Breast epithelium (tissue), 4 donors: ENCODE measurements around the gene BBLN. TPM values are rescaled to one million over a fixed set of nuclear protein-coding genes. Genes with fewer than 3 reads are reported as not detected.
A peak's percentile ranks its signal among the peaks of the same experiment; 100 is the strongest.

Experiments
- DNase-seq, 2 donors: peaks; one replicate each; pipeline ENCODE4 v3.0.0-alpha.2; 2019; ENCODE audit warnings: low spot score in 2 of 2
- H3K27ac ChIP-seq, 2 donors: fragments of 200-600 bp; sonication (generic) in 1 of 2; one replicate each; pipeline ENCODE4 v1.5.1; 2016 to 2019; ENCODE audit warnings: mild to moderate bottlenecking in 1 of 2
- H3K27me3 ChIP-seq, 2 donors: fragments of 200-600 bp; sonication (generic) in 1 of 2; one replicate each; pipeline versions ENCODE4 v1.5.1 to v1.6.0; 2017 to 2019; ENCODE audit warnings: control low read depth in 1 of 2, mild to moderate bottlenecking in 1 of 2
- H3K36me3 ChIP-seq: fragments of 200-600 bp; one replicate; pipeline ENCODE4 v1.5.1; 2019
- H3K4me1 ChIP-seq, 2 donors: fragments of 200-600 bp; sonication (generic); one replicate each; pipeline ENCODE4 v1.5.1; 2016 to 2019; ENCODE audit warnings: control low read depth in 1 of 2
- H3K4me3 ChIP-seq, 3 donors: fragments of 200-600 bp; sonication (generic); 1 replicate in 2 of 3; 2 replicates in 1 of 3; pipeline ENCODE4 v1.5.1; 2016 to 2019; ENCODE audit warnings: mild to moderate bottlenecking in 3 of 3, moderate library complexity in 2 of 3
- H3K9me3 ChIP-seq, 2 donors: fragments of 200-600 bp; sonication (generic) in 1 of 2; one replicate each; pipeline ENCODE4 v1.5.1; 2016 to 2019; ENCODE audit warnings: control low read depth in 1 of 2
- POLR2A ChIP-seq: fragments of 450-650 bp; IDR thresholded peaks from one replicate; pipeline ENCODE4 v1.6.1; 2016; ENCODE audit warnings: antibody characterized with exemption, mild to moderate bottlenecking, moderate library complexity
- POLR2AphosphoS5 ChIP-seq, 3 donors: sonication (generic); formaldehyde crosslinking; IDR thresholded peaks; one replicate each; pipeline ENCODE4 v1.6.1; 2017; ENCODE audit warnings: antibody characterized with exemption in 3 of 3
- intact Hi-C: fragments of 100-400 bp; cut with DNase I; formaldehyde crosslinking; loops from one replicate; pipeline ENCODE4 v1.15.1; 2023; ENCODE audit warnings: low total_unique reads
- total RNA-seq, 3 donors: library from RNA; depleted of rRNA; stranded (reverse); fragments of >200 nt; gene quantifications; one replicate each; pipeline ENCODE4 v1.1.0, GENCODE V29; 2016
- TF ChIP-seq, protein P1 (sequence below), 3 donors: fragments of 450-650 bp; IDR thresholded peaks; one replicate each; pipeline ENCODE4 v1.5.1; 2016 to 2017; ENCODE audit warnings: antibody characterized with exemption in 3 of 3, mild to moderate bottlenecking in 3 of 3, moderate library complexity in 3 of 3

BBLN gene
- total RNA-seq, 3 donors from 2014 or later = 144 to 232 (median 152) TPM

DNA sequence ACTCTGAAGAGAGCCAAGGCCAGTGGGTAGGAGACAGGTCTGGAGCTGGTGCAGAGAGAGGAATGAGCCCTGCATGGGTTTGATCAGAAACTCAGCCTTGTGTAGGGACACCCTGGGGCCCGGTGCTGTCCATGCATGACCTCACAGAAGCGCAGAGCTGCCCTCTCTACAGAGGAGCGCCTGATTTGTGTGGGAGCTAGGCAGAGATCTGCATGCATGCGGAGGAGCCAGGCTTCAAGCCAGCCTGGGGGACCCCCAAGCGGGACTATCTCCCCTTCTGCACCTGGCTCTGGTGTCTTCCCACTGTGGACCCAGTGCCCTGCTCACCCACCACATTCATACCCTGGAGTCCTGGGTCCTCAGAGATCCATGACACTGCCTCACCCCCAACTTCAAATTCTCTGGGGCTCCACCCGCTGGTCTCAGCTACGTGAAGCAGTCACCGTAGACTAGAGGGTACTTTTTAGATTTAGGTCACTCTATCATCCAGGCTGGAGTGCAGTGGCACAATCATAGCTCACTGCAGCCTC lies 13.4 kb upstream of the BBLN start:
- intact Hi-C loops = no loop called here
- peaks cover 9 to 20% of the 10 kb centered on the region in 2 donors for H3K4me1 ChIP-seq
- no peak overlapping the region for H3K4me3 ChIP-seq
- H3K27ac ChIP-seq = no peak overlapping the region
- DNase-seq = no peak
- H3K27me3 ChIP-seq = no peaks in the 10 kb centered on the region
- no peaks in the 10 kb centered on the region for H3K36me3 ChIP-seq
- no peaks in the 10 kb centered on the region for H3K9me3 ChIP-seq
- TF ChIP-seq POLR2AphosphoS5 (IDR thresholded peaks at IDR 0.05) (no peak), POLR2A (no peak)
- TF ChIP-seq, protein P1, sequence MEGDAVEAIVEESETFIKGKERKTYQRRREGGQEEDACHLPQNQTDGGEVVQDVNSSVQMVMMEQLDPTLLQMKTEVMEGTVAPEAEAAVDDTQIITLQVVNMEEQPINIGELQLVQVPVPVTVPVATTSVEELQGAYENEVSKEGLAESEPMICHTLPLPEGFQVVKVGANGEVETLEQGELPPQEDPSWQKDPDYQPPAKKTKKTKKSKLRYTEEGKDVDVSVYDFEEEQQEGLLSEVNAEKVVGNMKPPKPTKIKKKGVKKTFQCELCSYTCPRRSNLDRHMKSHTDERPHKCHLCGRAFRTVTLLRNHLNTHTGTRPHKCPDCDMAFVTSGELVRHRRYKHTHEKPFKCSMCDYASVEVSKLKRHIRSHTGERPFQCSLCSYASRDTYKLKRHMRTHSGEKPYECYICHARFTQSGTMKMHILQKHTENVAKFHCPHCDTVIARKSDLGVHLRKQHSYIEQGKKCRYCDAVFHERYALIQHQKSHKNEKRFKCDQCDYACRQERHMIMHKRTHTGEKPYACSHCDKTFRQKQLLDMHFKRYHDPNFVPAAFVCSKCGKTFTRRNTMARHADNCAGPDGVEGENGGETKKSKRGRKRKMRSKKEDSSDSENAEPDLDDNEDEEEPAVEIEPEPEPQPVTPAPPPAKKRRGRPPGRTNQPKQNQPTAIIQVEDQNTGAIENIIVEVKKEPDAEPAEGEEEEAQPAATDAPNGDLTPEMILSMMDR (IDR thresholded peaks at IDR 0.05) = no peak

DNA sequence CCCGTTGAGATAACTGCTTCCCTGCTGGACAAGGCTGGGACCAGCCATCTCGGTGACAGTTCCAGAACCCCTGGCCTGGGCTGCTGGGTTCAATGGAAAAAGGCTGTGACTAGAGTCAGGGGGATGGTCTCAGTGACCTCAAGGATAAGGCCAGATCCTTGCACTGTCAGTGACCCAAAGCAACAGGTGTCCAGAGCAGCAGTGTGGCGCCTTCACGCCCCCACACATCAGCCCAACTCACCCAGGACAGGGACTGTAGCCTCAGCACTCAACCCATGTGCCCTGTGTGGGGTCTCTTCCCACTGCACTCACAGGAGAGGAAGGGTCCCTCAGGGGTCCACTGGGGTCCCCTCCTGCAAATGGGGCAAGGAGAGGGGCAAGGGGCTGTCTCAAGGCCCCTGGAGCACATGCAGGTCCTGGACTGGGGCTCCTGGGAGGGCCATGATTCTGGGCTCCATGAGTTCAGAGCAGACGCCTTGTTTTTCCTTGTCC lies 11.5 kb upstream of the BBLN start:
- Histone ChIP-seq H3K27ac (peak overlapping the region; percentile 93 to 94), H3K4me1 (peaks cover 9 to 20% of the 10 kb centered on the region in 2 donors), H3K9me3 (no peaks in the 10 kb centered on the region), H3K27me3 (no peaks in the 10 kb centered on the region), H3K36me3 (no peaks in the 10 kb centered on the region), H3K4me3 (peak overlapping the region in 1 of 3 donors; percentile 19)
- no peak for DNase-seq
- intact Hi-C loops = no loop called here
- TF ChIP-seq POLR2AphosphoS5 (IDR thresholded peaks at IDR 0.05) = no peak
- TF ChIP-seq, protein P1 (IDR thresholded peaks at IDR 0.05) = no peak
- TF ChIP-seq POLR2A = no peak

DNA sequence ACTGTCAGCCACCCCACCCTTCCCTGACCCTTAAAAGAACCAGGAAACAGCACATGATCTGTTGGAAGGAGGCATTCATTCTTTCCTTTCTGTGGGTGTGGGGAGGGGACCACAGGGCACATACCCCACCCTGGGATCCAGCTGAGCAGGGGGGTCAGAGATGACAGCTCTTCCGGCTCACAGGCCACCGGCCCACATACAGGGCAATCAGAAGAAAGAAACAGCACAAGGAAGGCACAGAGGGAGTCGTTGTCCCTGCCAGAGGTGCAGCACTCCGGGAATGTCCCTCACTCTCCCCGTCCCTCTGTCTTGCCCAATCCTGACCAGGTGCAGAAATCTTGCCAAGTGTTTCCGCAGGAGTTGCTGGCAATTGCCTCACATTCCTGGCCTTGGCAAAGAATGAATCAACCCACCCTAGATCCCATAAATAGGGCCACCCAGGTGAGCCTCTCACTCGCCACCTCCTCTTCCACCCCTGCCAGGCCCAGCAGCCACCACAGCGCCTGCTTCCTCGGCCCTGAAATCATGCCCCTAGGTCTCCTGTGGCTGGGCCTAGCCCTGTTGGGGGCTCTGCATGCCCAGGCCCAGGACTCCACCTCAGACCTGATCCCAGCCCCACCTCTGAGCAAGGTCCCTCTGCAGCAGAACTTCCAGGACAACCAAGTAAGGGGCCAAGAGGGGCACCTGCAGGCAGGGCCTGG lies 10.9 kb upstream of the BBLN start, which contains the start of gene LCN2:
TSS of gene LCN2 (plus strand) at position 453 of the 701 bp plus-strand sequence. CDS start at position 526, 73 bp downstream.
- Histone ChIP-seq H3K4me1 (peaks cover 9 to 20% of the 10 kb centered on the region in 2 donors), H3K9me3 (no peaks in the 10 kb centered on the region), H3K27ac (peak within 1 kb of the TSS; percentile 93 to 94), H3K36me3 (no peaks in the 10 kb centered on the region), H3K4me3 (peak within 1 kb of the TSS in 1 of 3 donors; percentile 39), H3K27me3 (no peaks in the 10 kb centered on the region)
- peak; percentile 73 to 90 for DNase-seq
- peak; percentile 29 to 79 (median 73) for TF ChIP-seq POLR2AphosphoS5 (IDR thresholded peaks at IDR 0.05)
- TF ChIP-seq, protein P1 (IDR thresholded peaks at IDR 0.05) = no peak
- no peak for TF ChIP-seq POLR2A
- intact Hi-C loops = no loop called here

DNA sequence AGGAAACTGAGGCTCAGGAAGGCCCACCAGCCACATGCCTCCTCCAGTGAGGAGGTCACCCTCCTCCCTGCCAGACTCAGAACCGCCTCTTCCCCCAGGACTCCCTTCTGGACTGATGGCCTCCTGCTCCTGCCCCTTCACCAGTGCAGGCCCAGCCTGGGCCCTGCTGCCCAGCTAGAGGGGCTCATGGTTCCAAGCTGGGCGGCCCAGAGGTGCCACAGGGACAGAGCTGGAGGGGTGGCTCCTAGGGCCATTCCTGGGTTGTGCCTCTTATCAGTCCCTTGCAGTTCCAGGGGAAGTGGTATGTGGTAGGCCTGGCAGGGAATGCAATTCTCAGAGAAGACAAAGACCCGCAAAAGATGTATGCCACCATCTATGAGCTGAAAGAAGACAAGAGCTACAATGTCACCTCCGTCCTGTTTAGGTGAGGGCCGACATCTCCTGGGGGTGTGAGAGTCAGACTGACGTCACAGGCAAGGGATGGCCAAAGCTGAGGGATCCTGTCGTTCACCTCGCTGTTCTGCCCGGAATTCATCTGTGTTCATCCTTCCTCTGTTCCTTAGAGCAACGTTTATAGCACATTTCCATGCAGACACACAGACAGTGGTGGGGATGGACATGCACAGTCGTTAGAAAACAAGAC lies 10.0 kb upstream of the BBLN start:
- DNase-seq = no peak
- TF ChIP-seq POLR2AphosphoS5 (IDR thresholded peaks at IDR 0.05) (no peak), POLR2A (no peak)
- TF ChIP-seq, protein P1 (IDR thresholded peaks at IDR 0.05) = no peak
- no peaks in the 10 kb centered on the region for H3K27me3 ChIP-seq
- intact Hi-C loops = no loop called here
- peaks cover 9 to 20% of the 10 kb centered on the region in 2 donors for H3K4me1 ChIP-seq
- no peaks in the 10 kb centered on the region for H3K36me3 ChIP-seq
- H3K4me3 ChIP-seq = no peak overlapping the region
- no peaks in the 10 kb centered on the region for H3K9me3 ChIP-seq
- H3K27ac ChIP-seq = peak overlapping the region; percentile 93 to 94
